H1 (cell line): Measurements from ENCODE around the gene AOC1. TPM values are rescaled to one million over a fixed set of nuclear protein-coding genes. Genes with fewer than 3 reads are reported as not detected.

Experiments
- ASH2L ChIP-seq: fragments of 200-600, 300-600 bp; sonication (generic); IDR thresholded peaks from one replicate; pipeline ENCODE4 v1.7.1; 2017; ENCODE audit warnings: low read length
- CBX8 ChIP-seq: fragments of 300-800, 300-1000 bp; sonication (generic); IDR thresholded peaks from 2 replicates; pipeline ENCODE4 v1.7.1; 2016; ENCODE audit warnings: low read depth, low read length, borderline replicate concordance
- CEBPB ChIP-seq: IDR thresholded peaks from 2 replicates; pipeline ENCODE4 v1.6.1; 2012; ENCODE audit warnings: low read depth, low read length
- CHD7 ChIP-seq: fragments of 300-600 bp; sonication (generic); IDR thresholded peaks from 2 replicates; pipeline ENCODE4 v1.7.1; 2012; ENCODE audit warnings: low read length, moderate library complexity, mild to moderate bottlenecking, inconsistent platforms; ENCODE audit not compliant: insufficient replicate concordance
- EGR1 ChIP-seq: IDR thresholded peaks from 2 replicates; pipeline ENCODE4 v1.6.1; 2011; ENCODE audit warnings: low read depth, low read length, borderline replicate concordance
- KDM1A ChIP-seq: fragments of 200-600, 300-600 bp; sonication (generic); IDR thresholded peaks from 2 replicates; pipeline ENCODE4 v1.7.1; 2016; ENCODE audit warnings: mild to moderate bottlenecking, low read length, borderline replicate concordance
- MAX ChIP-seq: IDR thresholded peaks from 2 replicates; pipeline ENCODE4 v1.6.1; 2012; ENCODE audit warnings: inconsistent platforms
- NRF1 ChIP-seq: IDR thresholded peaks from 2 replicates; pipeline ENCODE4 v1.6.1; 2011; ENCODE audit warnings: mild to moderate bottlenecking, low read depth, low read length, improper control_type of control experiment
- RBBP5 ChIP-seq: IDR thresholded peaks from 2 replicates; pipeline ENCODE4 v1.7.1; 2012; ENCODE audit warnings: low read depth, mild to moderate bottlenecking, inconsistent platforms, low read length, moderate library complexity, borderline replicate concordance
- TBP ChIP-seq: IDR thresholded peaks from 2 replicates; pipeline ENCODE4 v1.6.1; 2011; ENCODE audit warnings: low read depth, low read length, improper control_type of control experiment
- TEAD4 ChIP-seq: IDR thresholded peaks from 2 replicates; pipeline ENCODE4 v1.6.1; 2012; ENCODE audit warnings: low read depth, low read length, inconsistent platforms, mixed read lengths
- polyA plus RNA-seq, 7 experiments: library from polyadenylated mRNA; depleted of rRNA in 3 of 7; stranded (reverse) in 5 of 7; unstranded in 2 of 7; fragments of >200 nt in 5 of 7; fragments of 200-250 nt in 2 of 7; gene quantifications; 1 replicate in 5 of 7; 2 replicates in 1 of 7; 4 replicates in 1 of 7; pipeline versions ENCODE4 v1.2.1 to v1.2.3, GENCODE V29; 2011 to 2013; ENCODE audit warnings: missing spikeins in 2 of 7, mixed read lengths in 2 of 7
- total RNA-seq: library from RNA; stranded (reverse); fragmentation: NEBNext Ultra II Directional; extraction: Animal tissue kit (Norgen Biotek cat#: 25700); gene quantifications from 2 replicates; pipeline ENCODE4 v1.2.1, GENCODE V29; 2021

The AOC1 gene
- total and polyA plus RNA-seq, 2 of the 8 experiments (the other 6 are each of a cell fraction or from before 2014, with no cell fraction given) = 0.15 to 0.17 TPM

GRCh38 chr7:150805864-150806263, 46.5 kb upstream of the AOC1 start (continued):
- no peak for TF ChIP-seq CHD7
- no peak for TF ChIP-seq CBX8
- no peak for TF ChIP-seq NRF1
- TF ChIP-seq TEAD4 = no peak
- TF ChIP-seq RBBP5 = no peak
- no peak for TF ChIP-seq MAX
- no peak for TF ChIP-seq ASH2L
- no peak for TF ChIP-seq EGR1
- TF ChIP-seq KDM1A = no peak
- TF ChIP-seq CEBPB = no peak
- no peak for TF ChIP-seq TBP
